ENCODE data around the gene CHCHD3.
A peak's percentile ranks its signal among the peaks of the same experiment; 100 is the strongest.

The CHCHD3 gene

GRCh38 chr7:132871419-132871818, 210.5 kb downstream of the CHCHD3 start:
- Mint-ChIP-seq H3K4me3 (no peak overlapping the region), H3K27ac (no peak overlapping the region), H3K36me3 (ENCODE audit: low read depth) (peaks cover 14% of the 10 kb centered on the region), H3K9me3 (no peaks in the 10 kb centered on the region), H3K4me1 (no peaks in the 10 kb centered on the region), H3K27me3 (ENCODE audit: low read depth, poor library complexity) (peaks cover 4% of the 10 kb centered on the region)
- TF ChIP-seq, protein P1, sequence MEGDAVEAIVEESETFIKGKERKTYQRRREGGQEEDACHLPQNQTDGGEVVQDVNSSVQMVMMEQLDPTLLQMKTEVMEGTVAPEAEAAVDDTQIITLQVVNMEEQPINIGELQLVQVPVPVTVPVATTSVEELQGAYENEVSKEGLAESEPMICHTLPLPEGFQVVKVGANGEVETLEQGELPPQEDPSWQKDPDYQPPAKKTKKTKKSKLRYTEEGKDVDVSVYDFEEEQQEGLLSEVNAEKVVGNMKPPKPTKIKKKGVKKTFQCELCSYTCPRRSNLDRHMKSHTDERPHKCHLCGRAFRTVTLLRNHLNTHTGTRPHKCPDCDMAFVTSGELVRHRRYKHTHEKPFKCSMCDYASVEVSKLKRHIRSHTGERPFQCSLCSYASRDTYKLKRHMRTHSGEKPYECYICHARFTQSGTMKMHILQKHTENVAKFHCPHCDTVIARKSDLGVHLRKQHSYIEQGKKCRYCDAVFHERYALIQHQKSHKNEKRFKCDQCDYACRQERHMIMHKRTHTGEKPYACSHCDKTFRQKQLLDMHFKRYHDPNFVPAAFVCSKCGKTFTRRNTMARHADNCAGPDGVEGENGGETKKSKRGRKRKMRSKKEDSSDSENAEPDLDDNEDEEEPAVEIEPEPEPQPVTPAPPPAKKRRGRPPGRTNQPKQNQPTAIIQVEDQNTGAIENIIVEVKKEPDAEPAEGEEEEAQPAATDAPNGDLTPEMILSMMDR (IDR thresholded peaks at IDR 0.05), result no peak
- DNase-seq, result no peak

DNA sequence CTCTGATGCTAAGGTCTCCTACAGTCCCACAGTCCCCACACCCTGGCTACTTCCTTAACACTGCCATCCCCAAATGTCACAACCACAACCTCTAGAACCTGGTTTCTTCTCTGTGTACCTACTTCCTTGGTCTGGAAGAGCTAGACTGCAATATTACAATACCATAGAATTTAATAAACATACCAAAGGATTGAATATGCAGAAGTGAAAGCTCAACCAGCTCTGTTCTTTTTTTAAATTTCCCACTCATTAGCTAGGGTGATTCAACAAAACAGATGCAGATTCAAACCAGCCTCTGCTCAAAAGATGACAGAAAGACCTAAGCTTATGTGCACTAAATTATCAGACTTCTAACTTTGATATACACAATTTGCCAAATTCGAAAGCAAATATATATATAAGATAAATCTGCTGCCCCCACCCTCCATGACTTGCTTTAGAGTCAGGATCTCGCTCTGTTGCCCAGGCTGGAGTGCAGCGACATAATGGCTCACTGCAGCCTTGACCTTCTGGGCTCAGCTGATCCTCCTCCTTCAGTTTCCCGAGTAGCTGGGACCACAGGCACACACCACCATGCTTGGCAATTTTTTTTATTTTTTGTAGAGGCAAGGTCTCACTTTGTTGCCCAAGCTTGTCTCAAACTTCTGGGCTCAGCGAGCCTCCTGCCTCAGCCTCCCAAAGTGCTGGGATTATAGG, 212.6 kb downstream of the CHCHD3 start:
- DNase-seq, result no peak
- H3K9me3 Mint-ChIP-seq, result peaks cover 7% of the 10 kb centered on the region
- H3K4me1 Mint-ChIP-seq, result no peaks in the 10 kb centered on the region
- peaks cover 4% of the 10 kb centered on the region for H3K27me3 Mint-ChIP-seq (ENCODE audit: low read depth, poor library complexity)
- H3K36me3 Mint-ChIP-seq (ENCODE audit: low read depth), result peaks cover 23% of the 10 kb centered on the region
- H3K4me3 Mint-ChIP-seq, result no peak overlapping the region
- H3K27ac Mint-ChIP-seq, result no peak overlapping the region
- TF ChIP-seq, protein P1 (IDR thresholded peaks at IDR 0.05), result no peak

GRCh38 chr7:132866551-132866950, 215.3 kb downstream of the CHCHD3 start:
- no peak overlapping the region for H3K27ac Mint-ChIP-seq
- H3K4me1 Mint-ChIP-seq, result no peaks in the 10 kb centered on the region
- H3K9me3 Mint-ChIP-seq, result peaks cover 28% of the 10 kb centered on the region
- H3K27me3 Mint-ChIP-seq (ENCODE audit: low read depth, poor library complexity), result peaks cover 4% of the 10 kb centered on the region
- DNase-seq, result no peak
- no peak overlapping the region for H3K4me3 Mint-ChIP-seq
- TF ChIP-seq, protein P1 (IDR thresholded peaks at IDR 0.05), result no peak
- peaks cover 46% of the 10 kb centered on the region for H3K36me3 Mint-ChIP-seq (ENCODE audit: low read depth)

GRCh38 chr7:132866144-132866531, 215.8 kb downstream of the CHCHD3 start:
- no peaks in the 10 kb centered on the region for H3K4me1 Mint-ChIP-seq
- peaks cover 49% of the 10 kb centered on the region for H3K36me3 Mint-ChIP-seq (ENCODE audit: low read depth)
- DNase-seq, result no peak
- TF ChIP-seq, protein P1 (IDR thresholded peaks at IDR 0.05), result no peak
- peaks cover 4% of the 10 kb centered on the region for H3K27me3 Mint-ChIP-seq (ENCODE audit: low read depth, poor library complexity)
- H3K9me3 Mint-ChIP-seq, result peaks cover 28% of the 10 kb centered on the region
- no peak overlapping the region for H3K27ac Mint-ChIP-seq
- no peak overlapping the region for H3K4me3 Mint-ChIP-seq

GRCh38 chr7:132865366-132866143, 216.3 kb downstream of the CHCHD3 start:
- peaks cover 31% of the 10 kb centered on the region for H3K9me3 Mint-ChIP-seq
- no peak for DNase-seq
- H3K36me3 Mint-ChIP-seq (ENCODE audit: low read depth), result peaks cover 54% of the 10 kb centered on the region
- no peaks in the 10 kb centered on the region for H3K4me1 Mint-ChIP-seq
- peak overlapping the region; percentile 69 for H3K27ac Mint-ChIP-seq
- H3K27me3 Mint-ChIP-seq (ENCODE audit: low read depth, poor library complexity), result peaks cover 4% of the 10 kb centered on the region
- TF ChIP-seq, protein P1 (IDR thresholded peaks at IDR 0.05), result no peak
- no peak overlapping the region for H3K4me3 Mint-ChIP-seq
